ENCODE measurements around the gene GLIPR1. TPM values are rescaled to one million over a fixed set of nuclear protein-coding genes. Genes with fewer than 3 reads are reported as not detected.
"Not testable (repeated sequence)": the region's sequence is repeated elsewhere in the genome, so short reads cannot be mapped to it uniquely, and the experiment has no call there.

Gene GLIPR1
- total RNA-seq, 2 experiments from 2014 or later: 1.3 to 1.5 TPM

DNA sequence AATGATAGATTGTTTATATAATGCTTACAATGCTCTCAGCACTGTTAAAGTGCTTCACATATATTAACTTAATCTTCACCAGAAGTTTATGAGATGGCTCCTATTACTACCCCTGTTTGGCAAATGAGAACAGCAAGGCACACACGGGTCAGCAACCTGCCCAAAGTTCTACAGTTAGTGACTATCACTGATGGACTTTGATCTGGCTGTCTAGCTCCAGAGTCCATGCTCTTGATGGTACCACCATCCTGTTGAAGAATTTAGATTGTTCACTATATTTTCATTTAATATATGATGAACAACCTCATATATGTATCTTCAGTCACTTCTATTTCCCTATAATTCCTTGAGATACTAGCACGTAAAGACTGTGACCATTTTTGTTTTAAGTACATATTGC is 10.6 kb downstream of the GLIPR1 start:
- no peaks in the 10 kb centered on the region for H3K27me3 Mint-ChIP-seq (ENCODE audit: low read depth)
- CTCF ChIA-PET: no interaction called here
- no peak overlapping the region for H3K4me3 Mint-ChIP-seq
- H3K9me3 Mint-ChIP-seq: no peaks in the 10 kb centered on the region
- H3K36me3 Mint-ChIP-seq (ENCODE audit: low read depth): peaks cover 5% of the 10 kb centered on the region
- no peak overlapping the region for H3K27ac Mint-ChIP-seq
- H3K4me1 Mint-ChIP-seq (ENCODE audit: low read depth): peaks cover 16% of the 10 kb centered on the region
- intact Hi-C loops (cut with micrococcal nuclease): no loop called here
- DNase-seq: no peak

DNA sequence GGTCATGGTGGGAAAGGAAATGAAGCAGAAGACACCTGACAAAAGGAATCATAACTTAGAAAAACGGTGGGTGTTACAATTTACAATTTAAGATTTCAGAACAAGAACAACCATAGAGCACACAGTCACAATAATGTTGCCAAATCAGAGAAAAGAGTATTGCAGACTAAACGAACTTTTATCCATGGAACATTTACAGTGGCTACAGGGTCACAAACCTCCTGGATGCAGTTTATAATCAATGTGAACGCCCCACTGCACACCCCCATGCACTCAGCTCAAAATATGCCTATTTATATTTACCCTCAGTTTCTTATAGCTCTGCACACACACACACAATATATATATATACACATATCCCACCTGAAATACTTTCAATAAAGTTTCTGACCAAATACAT is 22.9 kb downstream of the GLIPR1 start:
- no peaks in the 10 kb centered on the region for H3K27me3 Mint-ChIP-seq (ENCODE audit: low read depth)
- CTCF ChIA-PET: interaction anchor here (0.7 to 2.4 kb wide), 3 partner anchors 19 to 534 kb away, joined by 3 to 27 read pairs (median 4); no protein-coding TSS in a partner anchor
- peaks cover 13% of the 10 kb centered on the region for H3K4me1 Mint-ChIP-seq (ENCODE audit: low read depth)
- no peak overlapping the region for H3K27ac Mint-ChIP-seq
- no peak for DNase-seq
- intact Hi-C loops (cut with micrococcal nuclease): no loop called here
- H3K4me3 Mint-ChIP-seq: no peak overlapping the region
- no peaks in the 10 kb centered on the region for H3K9me3 Mint-ChIP-seq
- peaks cover 33% of the 10 kb centered on the region for H3K36me3 Mint-ChIP-seq (ENCODE audit: low read depth)

DNA sequence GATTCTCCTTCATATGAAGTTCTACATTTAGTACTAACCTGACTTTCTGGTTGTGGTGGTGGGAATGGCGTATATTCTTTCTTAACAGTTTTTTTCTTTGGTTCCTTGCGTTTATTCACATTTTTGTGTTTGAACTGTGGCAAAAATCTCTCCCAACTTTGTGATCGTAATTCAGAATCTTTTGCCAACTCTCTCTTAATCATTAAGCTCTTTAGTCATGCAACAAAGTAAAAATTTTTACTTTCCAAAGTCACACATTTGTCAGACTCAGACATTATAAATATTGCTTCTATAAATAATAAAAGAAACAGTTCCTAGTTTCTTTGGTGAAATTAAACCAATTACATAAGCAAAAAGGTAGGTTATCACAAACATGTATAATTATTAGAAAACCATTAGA is 23.3 kb downstream of the GLIPR1 start:
- Mint-ChIP-seq H3K4me1 (ENCODE audit: low read depth) (peaks cover 14% of the 10 kb centered on the region), H3K27ac (no peak overlapping the region), H3K36me3 (ENCODE audit: low read depth) (peaks cover 30% of the 10 kb centered on the region), H3K4me3 (no peak overlapping the region), H3K9me3 (no peaks in the 10 kb centered on the region), H3K27me3 (ENCODE audit: low read depth) (no peaks in the 10 kb centered on the region)
- CTCF ChIA-PET: interaction anchor here (0.7 to 2.4 kb wide), 4 partner anchors 19 to 533 kb away, joined by 3 to 27 read pairs (median 4); no protein-coding TSS in a partner anchor
- intact Hi-C loops (cut with micrococcal nuclease): no loop called here
- DNase-seq: no peak

GRCh38 chr12:75505706-75506312 is 25.3 kb downstream of the GLIPR1 start:
- Mint-ChIP-seq H3K4me3 (no peak overlapping the region), H3K4me1 (ENCODE audit: low read depth) (peaks cover 29% of the 10 kb centered on the region), H3K36me3 (ENCODE audit: low read depth) (peaks cover 26% of the 10 kb centered on the region), H3K27ac (peak overlapping the region; percentile 31), H3K27me3 (ENCODE audit: low read depth) (no peaks in the 10 kb centered on the region), H3K9me3 (no peaks in the 10 kb centered on the region)
- no peak for DNase-seq
- CTCF ChIA-PET: interaction anchor here (0.9 to 2.4 kb wide), 5 partner anchors 11 to 171 kb away, joined by 3 to 27 read pairs (median 10); partner anchors contain the start of genes GLIPR1, GLIPR1L1 and GLIPR1L2
- intact Hi-C loops (cut with micrococcal nuclease): loop anchor here (1.0 kb wide), 5 partner anchors 17 to 172 kb away; partner anchors contain the start of genes GLIPR1L1 and GLIPR1L2

- H3K4me1 Mint-ChIP-seq (ENCODE audit: low read depth): peaks cover 33% of the 10 kb centered on the region
- no peak overlapping the region for H3K4me3 Mint-ChIP-seq
- no peak overlapping the region for H3K27ac Mint-ChIP-seq
- peaks cover 22% of the 10 kb centered on the region for H3K36me3 Mint-ChIP-seq (ENCODE audit: low read depth)
- no peaks in the 10 kb centered on the region for H3K9me3 Mint-ChIP-seq
- CTCF ChIA-PET: interaction anchor here (0.7 to 4.0 kb wide), 4 partner anchors 22 to 521 kb away, joined by 3 to 25 read pairs (median 3); no protein-coding TSS in a partner anchor
- intact Hi-C loops (cut with micrococcal nuclease): no loop called here
- no peaks in the 10 kb centered on the region for H3K27me3 Mint-ChIP-seq (ENCODE audit: low read depth)
- no peak for DNase-seq
These were observed 26.5 kb downstream of the GLIPR1 start for GRCh38 chr12:75507086-75507485.

- Mint-ChIP-seq H3K4me3 (no peak overlapping the region), H3K4me1 (ENCODE audit: low read depth) (peaks cover 34% of the 10 kb centered on the region), H3K27ac (no peak overlapping the region), H3K27me3 (ENCODE audit: low read depth) (no peaks in the 10 kb centered on the region), H3K9me3 (no peaks in the 10 kb centered on the region), H3K36me3 (ENCODE audit: low read depth) (peaks cover 22% of the 10 kb centered on the region)
- intact Hi-C loops (cut with micrococcal nuclease): no loop called here
- CTCF ChIA-PET: interaction anchor here (0.7 to 4.0 kb wide), 7 partner anchors 15 to 522 kb away, joined by 3 to 25 read pairs (median 4); no protein-coding TSS in a partner anchor
- DNase-seq: no peak
These were observed 27.6 kb downstream of the GLIPR1 start for GRCh38 chr12:75508159-75508558.

DNA sequence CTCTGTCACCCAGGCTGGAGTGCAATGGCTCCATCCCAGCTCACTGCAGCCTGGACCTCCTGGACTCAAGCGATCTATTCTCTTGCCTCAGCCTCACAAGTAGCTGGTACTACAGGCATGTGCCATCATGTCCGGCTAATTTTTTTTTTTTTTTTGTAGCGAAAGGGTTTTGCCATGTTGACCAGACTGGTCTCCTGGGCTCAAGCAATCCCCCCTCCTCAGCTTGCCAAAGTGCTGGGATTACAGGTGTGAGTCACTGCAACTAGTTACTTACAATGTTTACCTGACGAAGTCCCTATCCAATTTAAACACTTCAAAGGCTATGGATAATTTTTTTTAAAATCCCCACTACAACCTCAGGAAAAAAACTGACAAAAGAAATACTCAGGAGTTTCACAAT is 29.1 kb downstream of the GLIPR1 start:
- intact Hi-C loops (cut with micrococcal nuclease): loop anchor here (2.0 to 10.0 kb wide), 4 partner anchors 821 to 1555 kb away; partner anchors contain the start of genes E2F7 and ZDHHC17

DNA sequence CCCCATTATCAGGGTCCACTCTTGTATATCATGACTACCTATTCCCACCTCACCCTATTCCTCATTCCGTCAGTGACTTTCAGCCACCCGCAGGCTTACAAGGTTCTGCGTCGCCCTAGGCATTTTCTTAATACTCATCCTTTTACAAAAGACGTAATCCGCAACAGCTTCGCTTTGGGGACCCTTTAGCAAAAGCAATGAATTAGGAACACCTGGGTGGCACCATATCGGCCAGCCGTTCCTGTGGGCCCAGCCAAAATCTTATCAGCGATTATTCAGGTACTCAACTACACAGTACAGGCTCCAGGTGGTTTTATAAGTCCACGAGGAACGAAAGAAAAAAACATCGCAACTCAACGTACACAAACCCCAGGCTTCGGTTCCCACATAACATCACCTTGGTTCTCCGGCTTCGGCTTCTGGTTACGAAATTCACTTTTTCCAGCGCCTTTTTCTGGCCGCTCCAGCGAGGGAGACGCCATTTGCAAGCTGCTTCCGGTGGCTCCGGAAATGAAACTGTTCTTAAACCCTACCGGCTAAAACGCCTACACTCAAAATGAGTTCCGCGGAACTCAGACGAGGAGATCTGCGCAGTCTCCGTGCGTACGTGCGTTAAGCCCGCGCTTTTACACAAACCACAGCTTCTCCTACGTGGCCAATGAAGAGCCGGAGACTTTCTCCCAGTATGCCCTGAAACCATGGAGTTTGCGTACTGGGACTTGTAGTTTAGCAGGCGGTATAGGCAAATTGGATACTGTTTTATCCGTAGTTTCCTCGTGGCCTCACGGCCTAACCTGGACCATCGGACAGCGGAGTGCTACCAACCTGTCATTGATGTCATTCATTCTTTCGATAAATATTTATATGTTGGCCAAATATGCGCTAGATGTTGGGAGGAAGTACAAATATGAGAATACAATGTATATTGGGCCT is 30.8 kb downstream of the GLIPR1 start, which contains the start of gene KRR1:
Gene KRR1 (minus strand): TSS at position 494 of the 933 bp plus-strand sequence. CDS start 12 bp downstream, at position 482.
- no peaks in the 10 kb centered on the region for H3K9me3 Mint-ChIP-seq
- CTCF ChIA-PET: interaction anchor here (0.6 to 1.3 kb wide), 5 partner anchors 16 to 945 kb away, joined by 3 to 4 read pairs (median 3); no protein-coding TSS in a partner anchor

More for the DNA sequence above, 29.1 kb downstream of the GLIPR1 start:
- no peaks in the 10 kb centered on the region for H3K27me3 Mint-ChIP-seq (ENCODE audit: low read depth)
- H3K4me3 Mint-ChIP-seq: peak overlapping the region; percentile 95
- H3K4me1 Mint-ChIP-seq (ENCODE audit: low read depth): peaks cover 32% of the 10 kb centered on the region
- no peaks in the 10 kb centered on the region for H3K9me3 Mint-ChIP-seq
- H3K27ac Mint-ChIP-seq: peak overlapping the region; percentile 98
- DNase-seq: no peak
- peaks cover 16% of the 10 kb centered on the region for H3K36me3 Mint-ChIP-seq (ENCODE audit: low read depth)
- CTCF ChIA-PET: interaction anchor here (0.7 to 4.0 kb wide), 4 partner anchors 25 to 529 kb away, joined by 3 to 25 read pairs (median 5); no protein-coding TSS in a partner anchor

DNA sequence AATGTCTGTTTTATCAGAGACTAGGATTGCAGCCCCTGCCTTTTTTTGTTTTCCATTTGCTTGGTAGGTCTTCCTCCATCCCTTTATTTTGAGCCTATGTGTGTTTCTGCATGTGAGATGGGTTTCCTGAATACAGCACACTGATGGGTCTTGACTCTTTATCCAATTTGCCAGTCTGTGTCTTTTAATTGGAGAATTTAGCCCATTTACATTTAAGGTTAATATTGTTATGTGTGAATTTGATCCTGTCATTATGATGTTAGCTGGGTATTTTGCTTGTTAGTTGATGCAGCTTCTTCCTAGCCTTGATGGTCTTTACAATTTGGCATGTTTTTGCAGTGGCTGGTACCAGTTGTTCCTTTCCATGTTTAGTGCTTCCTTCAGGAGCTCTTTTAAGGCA is 40.7 kb downstream of the GLIPR1 start:
- H3K4me1 Mint-ChIP-seq (ENCODE audit: low read depth): not testable (repeated sequence)
- intact Hi-C loops (cut with micrococcal nuclease): loop anchor here (10.0 kb wide), 1 partner anchor 294 kb away; no protein-coding TSS in a partner anchor

More for the DNA sequence above, 30.8 kb downstream of the GLIPR1 start, which contains the start of gene KRR1:
- H3K4me1 Mint-ChIP-seq (ENCODE audit: low read depth): peaks cover 29% of the 10 kb centered on the region
- intact Hi-C loops (cut with micrococcal nuclease): loop anchor here (1.0 to 10.0 kb wide), 13 partner anchors 22 to 1553 kb away; partner anchors contain the start of genes ATXN7L3B, BBS10, E2F7 and GLIPR1
- peaks cover 8% of the 10 kb centered on the region for H3K36me3 Mint-ChIP-seq (ENCODE audit: low read depth)
- H3K27ac Mint-ChIP-seq: peak within 1 kb of the TSS; percentile 98
- H3K4me3 Mint-ChIP-seq: peak within 1 kb of the TSS; percentile 95
- H3K27me3 Mint-ChIP-seq (ENCODE audit: low read depth): no peaks in the 10 kb centered on the region
- peak; percentile 95 for DNase-seq

GRCh38 chr12:75522124-75522523 is 41.6 kb downstream of the GLIPR1 start:
- CTCF ChIA-PET; H3K4me3 Mint-ChIP-seq; H3K4me1 Mint-ChIP-seq (ENCODE audit: low read depth); H3K27ac Mint-ChIP-seq; H3K9me3 Mint-ChIP-seq; H3K36me3 Mint-ChIP-seq (ENCODE audit: low read depth); DNase-seq: not testable (repeated sequence)
- intact Hi-C loops (cut with micrococcal nuclease): loop anchor here (10.0 kb wide), 1 partner anchor 293 kb away; no protein-coding TSS in a partner anchor
- peaks cover 29% of the 10 kb centered on the region for H3K27me3 Mint-ChIP-seq (ENCODE audit: low read depth)

More for the DNA sequence above, 40.7 kb downstream of the GLIPR1 start:
- H3K9me3 Mint-ChIP-seq; H3K27ac Mint-ChIP-seq; H3K36me3 Mint-ChIP-seq (ENCODE audit: low read depth); CTCF ChIA-PET; DNase-seq; H3K4me3 Mint-ChIP-seq: not testable (repeated sequence)
- peaks cover 23% of the 10 kb centered on the region for H3K27me3 Mint-ChIP-seq (ENCODE audit: low read depth)

- Mint-ChIP-seq H3K4me1 (ENCODE audit: low read depth) (peaks cover 3% of the 10 kb centered on the region), H3K27me3 (ENCODE audit: low read depth) (peaks cover 32% of the 10 kb centered on the region), H3K9me3 (no peaks in the 10 kb centered on the region), H3K27ac (no peak overlapping the region), H3K36me3 (ENCODE audit: low read depth) (no peaks in the 10 kb centered on the region), H3K4me3 (no peak overlapping the region)
- intact Hi-C loops (cut with micrococcal nuclease): loop anchor here (5.0 to 10.0 kb wide), 2 partner anchors 290 to 822 kb away; partner anchors contain the start of gene BBS10
- CTCF ChIA-PET: interaction anchor here (0.8 to 4.4 kb wide), 3 partner anchors 42 to 835 kb away, joined by 3 to 35 read pairs (median 5); no protein-coding TSS in a partner anchor
- DNase-seq: no peak
These were observed 44.7 kb downstream of the GLIPR1 start for GRCh38 chr12:75525263-75525662.
